HepG2 (cell line): Measurements from ENCODE around the gene LUC7L2. TPM values are rescaled to one million over a fixed set of nuclear protein-coding genes. Genes with fewer than 3 reads are reported as not detected.

Experiments
- EP300 ChIP-seq, 3 experiments: sonication (generic) in 1 of 3; formaldehyde crosslinking in 1 of 3; IDR thresholded peaks; 2 replicates each; pipeline versions ENCODE4 v1.5.1 to v1.6.1; 2011 to 2020; ENCODE audit warnings: low read depth in 2 of 3, low read length in 2 of 3, borderline replicate concordance in 1 of 3, improper control_type of control experiment in 1 of 3, mild to moderate bottlenecking in 1 of 3, missing genetic modification reagents in 1 of 3, moderate library complexity in 1 of 3
- RORA ChIP-seq: sonication (generic); formaldehyde crosslinking; IDR thresholded peaks from 2 replicates; pipeline ENCODE4 v1.5.0; 2020; ENCODE audit warnings: mild to moderate bottlenecking, missing genetic modification reagents, moderate library complexity
- ZNF10 ChIP-seq: sonication (generic); formaldehyde crosslinking; IDR thresholded peaks from 2 replicates; pipeline ENCODE4 v1.4.0; 2020; ENCODE audit warnings: mild to moderate bottlenecking, low read depth, missing genetic modification reagents, borderline replicate concordance
- polyA plus RNA-seq, 8 experiments: library from polyadenylated mRNA; depleted of rRNA in 3 of 8; stranded (reverse) in 7 of 8; unstranded in 1 of 8; fragments of >200 nt; fragmentation: Illumina TruSeq in 4 of 8; extraction: Trizol in 4 of 8; gene quantifications; 2 replicates each; pipeline versions ENCODE4 v1.2.1 to v1.2.3, GENCODE V29; 2011 to 2016; ENCODE audit warnings: low read depth in 4 of 8, missing spikeins in 1 of 8, mixed read lengths in 1 of 8; ENCODE audit not compliant: insufficient read depth in 1 of 8
- total RNA-seq, 5 experiments: library from RNA; depleted of rRNA; stranded (reverse); fragments of >200 nt; fragmentation: Illumina TruSeq; extraction: Trizol; gene quantifications; 2 replicates each; pipeline ENCODE4 v1.2.3, GENCODE V29; 2016; ENCODE audit warnings: low read depth in 1 of 5
- TF ChIP-seq, protein P1 (sequence below): sonication (generic); formaldehyde crosslinking; IDR thresholded peaks from 2 replicates; pipeline ENCODE4 v1.9.0; 2021; ENCODE audit warnings: missing genetic modification reagents, borderline replicate concordance
- TF ChIP-seq, protein P2 (sequence below): sonication (generic); formaldehyde crosslinking; IDR thresholded peaks from 2 replicates; pipeline ENCODE4 v1.4.0; 2020; ENCODE audit warnings: missing genetic modification reagents
- TF ChIP-seq, protein P3 (sequence below), 2 experiments: sonication (generic) in 1 of 2; formaldehyde crosslinking in 1 of 2; IDR thresholded peaks; 2 replicates each; pipeline versions ENCODE4 v1.6.1 to v1.9.0; 2014 to 2022; ENCODE audit warnings: antibody characterized with exemption in 1 of 2, borderline replicate concordance in 1 of 2, inconsistent platforms in 1 of 2, low read depth in 1 of 2, missing genetic modification reagents in 1 of 2
- TF ChIP-seq, protein P4 (sequence below): sonication (generic); formaldehyde crosslinking; IDR thresholded peaks from 2 replicates; pipeline ENCODE4 v1.4.0; 2020; ENCODE audit warnings: low read depth, mild to moderate bottlenecking, missing genetic modification reagents
- TF ChIP-seq, protein P5 (sequence below): sonication (generic); formaldehyde crosslinking; IDR thresholded peaks from 2 replicates; pipeline ENCODE4 v1.9.0; 2021; ENCODE audit warnings: missing genetic modification reagents, borderline replicate concordance

The LUC7L2 gene
- total and polyA plus RNA-seq, 2 of the 13 experiments (the other 11 are each of a cell fraction or from before 2014, with no cell fraction given), result 17.9 to 50.7 TPM

DNA sequence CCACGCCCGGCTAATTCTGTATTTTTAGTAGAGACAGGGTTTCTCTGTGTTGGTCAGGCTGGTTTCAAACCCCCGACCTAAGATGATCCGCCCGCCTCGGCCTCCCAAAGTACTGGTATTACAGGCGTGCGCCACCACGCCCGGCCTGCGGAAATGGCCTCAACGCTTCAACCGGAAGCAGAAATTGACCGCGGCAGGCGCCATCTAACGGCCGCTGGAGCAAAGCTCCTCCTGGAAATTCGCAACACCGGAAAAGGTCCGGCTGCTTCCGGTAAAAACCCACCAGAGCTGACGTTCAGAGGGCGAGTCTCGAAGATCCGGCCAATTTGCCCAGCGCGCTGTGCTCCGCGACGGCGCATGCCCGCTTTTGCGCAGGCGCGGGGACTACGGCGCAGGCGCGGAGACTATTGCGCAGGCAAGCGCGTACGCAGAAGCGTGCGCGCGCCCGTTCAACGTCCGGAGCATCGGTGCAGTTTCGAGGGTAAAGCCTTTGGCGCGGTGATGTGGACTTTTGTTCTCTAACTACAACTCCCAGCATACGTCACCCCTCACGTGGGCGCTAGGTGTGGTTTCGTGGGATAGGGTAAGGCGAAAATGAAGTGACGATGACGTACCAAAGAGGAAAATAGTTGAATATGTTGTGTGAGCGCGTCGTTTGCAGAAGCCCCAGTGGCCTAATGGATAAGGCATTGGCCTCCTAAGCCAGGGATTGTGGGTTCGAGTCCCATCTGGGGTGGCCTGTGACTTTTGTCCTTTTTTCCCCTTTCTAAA lies 19.5 kb upstream of the LUC7L2 start (continued):
- TF ChIP-seq, protein P1, sequence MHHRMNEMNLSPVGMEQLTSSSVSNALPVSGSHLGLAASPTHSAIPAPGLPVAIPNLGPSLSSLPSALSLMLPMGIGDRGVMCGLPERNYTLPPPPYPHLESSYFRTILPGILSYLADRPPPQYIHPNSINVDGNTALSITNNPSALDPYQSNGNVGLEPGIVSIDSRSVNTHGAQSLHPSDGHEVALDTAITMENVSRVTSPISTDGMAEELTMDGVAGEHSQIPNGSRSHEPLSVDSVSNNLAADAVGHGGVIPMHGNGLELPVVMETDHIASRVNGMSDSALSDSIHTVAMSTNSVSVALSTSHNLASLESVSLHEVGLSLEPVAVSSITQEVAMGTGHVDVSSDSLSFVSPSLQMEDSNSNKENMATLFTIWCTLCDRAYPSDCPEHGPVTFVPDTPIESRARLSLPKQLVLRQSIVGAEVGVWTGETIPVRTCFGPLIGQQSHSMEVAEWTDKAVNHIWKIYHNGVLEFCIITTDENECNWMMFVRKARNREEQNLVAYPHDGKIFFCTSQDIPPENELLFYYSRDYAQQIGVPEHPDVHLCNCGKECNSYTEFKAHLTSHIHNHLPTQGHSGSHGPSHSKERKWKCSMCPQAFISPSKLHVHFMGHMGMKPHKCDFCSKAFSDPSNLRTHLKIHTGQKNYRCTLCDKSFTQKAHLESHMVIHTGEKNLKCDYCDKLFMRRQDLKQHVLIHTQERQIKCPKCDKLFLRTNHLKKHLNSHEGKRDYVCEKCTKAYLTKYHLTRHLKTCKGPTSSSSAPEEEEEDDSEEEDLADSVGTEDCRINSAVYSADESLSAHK (CRISPR knock-in tag), result no peak
- TF ChIP-seq ZNF10 (no peak), RORA (no peak), EP300 (IDR thresholded peaks at IDR 0.05; ENCODE audit: low read depth in 2 of 2, low read length in 2 of 2) (peak in 1 of 2 experiments; percentile 29; a peak in 1 of 4 replicates), EP300 (CRISPR knock-in tag; IDR thresholded peaks at IDR 0.05; ENCODE audit: borderline replicate concordance) (no peak)
- TF ChIP-seq, protein P2, sequence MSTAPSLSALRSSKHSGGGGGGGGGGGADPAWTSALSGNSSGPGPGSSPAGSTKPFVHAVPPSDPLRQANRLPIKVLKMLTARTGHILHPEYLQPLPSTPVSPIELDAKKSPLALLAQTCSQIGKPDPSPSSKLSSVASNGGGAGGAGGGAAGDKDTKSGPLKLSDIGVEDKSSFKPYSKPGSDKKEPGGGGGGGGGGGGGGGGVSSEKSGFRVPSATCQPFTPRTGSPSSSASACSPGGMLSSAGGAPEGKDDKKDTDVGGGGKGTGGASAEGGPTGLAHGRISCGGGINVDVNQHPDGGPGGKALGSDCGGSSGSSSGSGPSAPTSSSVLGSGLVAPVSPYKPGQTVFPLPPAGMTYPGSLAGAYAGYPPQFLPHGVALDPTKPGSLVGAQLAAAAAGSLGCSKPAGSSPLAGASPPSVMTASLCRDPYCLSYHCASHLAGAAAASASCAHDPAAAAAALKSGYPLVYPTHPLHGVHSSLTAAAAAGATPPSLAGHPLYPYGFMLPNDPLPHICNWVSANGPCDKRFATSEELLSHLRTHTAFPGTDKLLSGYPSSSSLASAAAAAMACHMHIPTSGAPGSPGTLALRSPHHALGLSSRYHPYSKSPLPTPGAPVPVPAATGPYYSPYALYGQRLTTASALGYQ (CRISPR knock-in tag), result peak; percentile 64; the same call in 1 of the 2 replicates
- TF ChIP-seq, protein P3, sequence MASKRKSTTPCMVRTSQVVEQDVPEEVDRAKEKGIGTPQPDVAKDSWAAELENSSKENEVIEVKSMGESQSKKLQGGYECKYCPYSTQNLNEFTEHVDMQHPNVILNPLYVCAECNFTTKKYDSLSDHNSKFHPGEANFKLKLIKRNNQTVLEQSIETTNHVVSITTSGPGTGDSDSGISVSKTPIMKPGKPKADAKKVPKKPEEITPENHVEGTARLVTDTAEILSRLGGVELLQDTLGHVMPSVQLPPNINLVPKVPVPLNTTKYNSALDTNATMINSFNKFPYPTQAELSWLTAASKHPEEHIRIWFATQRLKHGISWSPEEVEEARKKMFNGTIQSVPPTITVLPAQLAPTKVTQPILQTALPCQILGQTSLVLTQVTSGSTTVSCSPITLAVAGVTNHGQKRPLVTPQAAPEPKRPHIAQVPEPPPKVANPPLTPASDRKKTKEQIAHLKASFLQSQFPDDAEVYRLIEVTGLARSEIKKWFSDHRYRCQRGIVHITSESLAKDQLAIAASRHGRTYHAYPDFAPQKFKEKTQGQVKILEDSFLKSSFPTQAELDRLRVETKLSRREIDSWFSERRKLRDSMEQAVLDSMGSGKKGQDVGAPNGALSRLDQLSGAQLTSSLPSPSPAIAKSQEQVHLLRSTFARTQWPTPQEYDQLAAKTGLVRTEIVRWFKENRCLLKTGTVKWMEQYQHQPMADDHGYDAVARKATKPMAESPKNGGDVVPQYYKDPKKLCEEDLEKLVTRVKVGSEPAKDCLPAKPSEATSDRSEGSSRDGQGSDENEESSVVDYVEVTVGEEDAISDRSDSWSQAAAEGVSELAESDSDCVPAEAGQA (IDR thresholded peaks at IDR 0.05; ENCODE audit: low read depth), result peak; percentile 75; the same call in 1 of the 2 replicates
- TF ChIP-seq, protein P3 (CRISPR knock-in tag; IDR thresholded peaks at IDR 0.05; ENCODE audit: borderline replicate concordance), result peak; percentile 55; the same call in 1 of the 2 replicates
- TF ChIP-seq, protein P4, sequence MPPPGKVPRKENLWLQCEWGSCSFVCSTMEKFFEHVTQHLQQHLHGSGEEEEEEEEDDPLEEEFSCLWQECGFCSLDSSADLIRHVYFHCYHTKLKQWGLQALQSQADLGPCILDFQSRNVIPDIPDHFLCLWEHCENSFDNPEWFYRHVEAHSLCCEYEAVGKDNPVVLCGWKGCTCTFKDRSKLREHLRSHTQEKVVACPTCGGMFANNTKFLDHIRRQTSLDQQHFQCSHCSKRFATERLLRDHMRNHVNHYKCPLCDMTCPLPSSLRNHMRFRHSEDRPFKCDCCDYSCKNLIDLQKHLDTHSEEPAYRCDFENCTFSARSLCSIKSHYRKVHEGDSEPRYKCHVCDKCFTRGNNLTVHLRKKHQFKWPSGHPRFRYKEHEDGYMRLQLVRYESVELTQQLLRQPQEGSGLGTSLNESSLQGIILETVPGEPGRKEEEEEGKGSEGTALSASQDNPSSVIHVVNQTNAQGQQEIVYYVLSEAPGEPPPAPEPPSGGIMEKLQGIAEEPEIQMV (CRISPR knock-in tag), result peak; percentile 74; the same call in 1 of the 2 replicates
- TF ChIP-seq, protein P5, sequence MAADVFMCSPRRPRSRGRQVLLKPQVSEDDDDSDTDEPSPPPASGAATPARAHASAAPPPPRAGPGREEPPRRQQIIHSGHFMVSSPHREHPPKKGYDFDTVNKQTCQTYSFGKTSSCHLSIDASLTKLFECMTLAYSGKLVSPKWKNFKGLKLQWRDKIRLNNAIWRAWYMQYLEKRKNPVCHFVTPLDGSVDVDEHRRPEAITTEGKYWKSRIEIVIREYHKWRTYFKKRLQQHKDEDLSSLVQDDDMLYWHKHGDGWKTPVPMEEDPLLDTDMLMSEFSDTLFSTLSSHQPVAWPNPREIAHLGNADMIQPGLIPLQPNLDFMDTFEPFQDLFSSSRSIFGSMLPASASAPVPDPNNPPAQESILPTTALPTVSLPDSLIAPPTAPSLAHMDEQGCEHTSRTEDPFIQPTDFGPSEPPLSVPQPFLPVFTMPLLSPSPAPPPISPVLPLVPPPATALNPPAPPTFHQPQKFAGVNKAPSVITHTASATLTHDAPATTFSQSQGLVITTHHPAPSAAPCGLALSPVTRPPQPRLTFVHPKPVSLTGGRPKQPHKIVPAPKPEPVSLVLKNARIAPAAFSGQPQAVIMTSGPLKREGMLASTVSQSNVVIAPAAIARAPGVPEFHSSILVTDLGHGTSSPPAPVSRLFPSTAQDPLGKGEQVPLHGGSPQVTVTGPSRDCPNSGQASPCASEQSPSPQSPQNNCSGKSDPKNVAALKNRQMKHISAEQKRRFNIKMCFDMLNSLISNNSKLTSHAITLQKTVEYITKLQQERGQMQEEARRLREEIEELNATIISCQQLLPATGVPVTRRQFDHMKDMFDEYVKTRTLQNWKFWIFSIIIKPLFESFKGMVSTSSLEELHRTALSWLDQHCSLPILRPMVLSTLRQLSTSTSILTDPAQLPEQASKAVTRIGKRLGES (CRISPR knock-in tag), result no peak
